HG03108 (cell line): ENCODE data around the gene PTPRO.

Experiments
- ATAC-seq: cut with Tn5 transposase; IDR thresholded peaks from one replicate; pipeline ENCODE4 v1.9.1; 2021; ENCODE audit warnings: moderate library complexity; ENCODE audit not compliant: unreplicated experiment

Gene PTPRO

GRCh38 chr12:15443611-15444010 lies 121.3 kb downstream of the PTPRO start:
- ATAC-seq, result no peak

GRCh38 chr12:15444523-15444922 lies 122.2 kb downstream of the PTPRO start:
- ATAC-seq, result no peak

GRCh38 chr12:15446807-15447206 lies 124.5 kb downstream of the PTPRO start:
- ATAC-seq, result no peak

GRCh38 chr12:15453613-15454012 lies 131.3 kb downstream of the PTPRO start:
- ATAC-seq, result no peak

- no peak for ATAC-seq
Observed at GRCh38 chr12:15458008-15458407, 135.7 kb downstream of the PTPRO start.

- no peak for ATAC-seq
Observed at GRCh38 chr12:15468911-15469310, 146.6 kb downstream of the PTPRO start.

GRCh38 chr12:15469356-15469755 lies 147.0 kb downstream of the PTPRO start:
- ATAC-seq, result no peak

GRCh38 chr12:15472036-15472435 lies 149.7 kb downstream of the PTPRO start:
- no peak for ATAC-seq

GRCh38 chr12:15474766-15475165 lies 152.5 kb downstream of the PTPRO start:
- no peak for ATAC-seq

- no peak for ATAC-seq
Observed at GRCh38 chr12:15477761-15478160, 155.5 kb downstream of the PTPRO start.

- ATAC-seq, result no peak
Observed at GRCh38 chr12:15481846-15482245, 159.5 kb downstream of the PTPRO start.

GRCh38 chr12:15485466-15485865 lies 163.2 kb downstream of the PTPRO start:
- ATAC-seq, result no peak

- no peak for ATAC-seq
Observed at GRCh38 chr12:15486859-15487258, 164.6 kb downstream of the PTPRO start.

GRCh38 chr12:15488481-15488880 lies 166.2 kb downstream of the PTPRO start:
- no peak for ATAC-seq

- no peak for ATAC-seq
Observed at GRCh38 chr12:15494329-15495046, 172.2 kb downstream of the PTPRO start.

- ATAC-seq, result no peak
Observed at GRCh38 chr12:15495746-15496145, 173.4 kb downstream of the PTPRO start.

GRCh38 chr12:15496738-15497137 lies 174.4 kb downstream of the PTPRO start:
- ATAC-seq, result no peak

- ATAC-seq, result no peak
Observed at GRCh38 chr12:15497671-15498292, 175.5 kb downstream of the PTPRO start.

GRCh38 chr12:15502211-15502610 lies 179.9 kb downstream of the PTPRO start:
- ATAC-seq, result no peak

GRCh38 chr12:15505616-15506015 lies 183.3 kb downstream of the PTPRO start:
- no peak for ATAC-seq

GRCh38 chr12:15515010-15515409 lies 192.7 kb downstream of the PTPRO start:
- ATAC-seq, result no peak

- no peak for ATAC-seq
Observed at GRCh38 chr12:15520083-15520482, 197.8 kb downstream of the PTPRO start.

- ATAC-seq, result no peak
Observed at GRCh38 chr12:15520844-15521243, 198.5 kb downstream of the PTPRO start.
